Cardiac muscle cell (in vitro differentiated cells and primary cell): ENCODE results near the gene CUX1. TPM values are rescaled to one million over a fixed set of nuclear protein-coding genes. Genes with fewer than 3 reads are reported as not detected.

Source experiments
- DNase-seq, 2 donors: peaks; one replicate each; pipeline versions ENCODE4 v3.0.0 to v3.0.0-alpha.2; 2010 to 2017; ENCODE audit warnings: low read depth in 1 of 2, low spot score in 1 of 2
- H3K27ac ChIP-seq: fragments of 200-600 bp; sonication (generic); 2 replicates; pipeline ENCODE4 v1.5.1; 2016
- H3K27me3 ChIP-seq: fragments of 200-600 bp; sonication (generic); 2 replicates; pipeline ENCODE4 v1.6.0; 2016; ENCODE audit warnings: control low read depth
- H3K36me3 ChIP-seq: fragments of 200-600 bp; sonication (generic); 2 replicates; pipeline ENCODE4 v1.5.1; 2016; ENCODE audit warnings: control low read depth
- H3K4me1 ChIP-seq: fragments of 200-600 bp; sonication (generic); 2 replicates; pipeline ENCODE4 v1.8.1; 2017; ENCODE audit warnings: low read depth, mild to moderate bottlenecking, mixed run types
- H3K4me3 ChIP-seq: fragments of 200-600 bp; sonication (generic); 2 replicates; pipeline ENCODE4 v1.5.1; 2016; ENCODE audit warnings: mild to moderate bottlenecking
- H3K9me3 ChIP-seq: fragments of 200-600 bp; sonication (generic); 2 replicates; pipeline ENCODE4 v1.5.1; 2017; ENCODE audit warnings: low read depth, mild to moderate bottlenecking, control low read depth
- CTCF ChIP-seq: IDR thresholded peaks from 2 replicates; pipeline ENCODE4 v1.5.1; 2012; ENCODE audit warnings: low read depth, mild to moderate bottlenecking, low read length
- polyA plus RNA-seq: library from polyadenylated mRNA; unstranded; fragments of >200 nt; fragmentation: Nextera tagmentation; extraction: Ambion mirVana; gene quantifications from 2 replicates; pipeline ENCODE4 v1.2.1, GENCODE V29; 2016
- total RNA-seq: library from RNA; depleted of rRNA; stranded (reverse); fragments of >200 nt; gene quantifications from 2 replicates; pipeline ENCODE4 v1.2.3, GENCODE V29; 2016

The CUX1 gene
- total and polyA plus RNA-seq, 2 experiments from 2014 or later, result 67.7 to 85.3 TPM

GRCh38 chr7:102054158-102054557, 236.7 kb downstream of the CUX1 start:
- Histone ChIP-seq H3K27ac (no peak overlapping the region), H3K4me3 (no peak overlapping the region), H3K36me3 (no peaks in the 10 kb centered on the region), H3K27me3 (no peaks in the 10 kb centered on the region), H3K4me1 (no peaks in the 10 kb centered on the region), H3K9me3 (peaks cover 4% of the 10 kb centered on the region)
- DNase-seq, result no peak
- TF ChIP-seq CTCF, result no peak

- no peaks in the 10 kb centered on the region for H3K36me3 ChIP-seq
- no peaks in the 10 kb centered on the region for H3K4me1 ChIP-seq
- H3K9me3 ChIP-seq, result peaks cover 4% of the 10 kb centered on the region
- H3K4me3 ChIP-seq, result no peak overlapping the region
- no peaks in the 10 kb centered on the region for H3K27me3 ChIP-seq
- DNase-seq, result no peak
- no peak overlapping the region for H3K27ac ChIP-seq
- TF ChIP-seq CTCF, result no peak
Measured at GRCh38 chr7:102055181-102055976, 238.0 kb downstream of the CUX1 start.

GRCh38 chr7:102059524-102059923, 242.1 kb downstream of the CUX1 start:
- peaks cover under 1% of the 10 kb centered on the region for H3K9me3 ChIP-seq
- TF ChIP-seq CTCF, result no peak
- no peaks in the 10 kb centered on the region for H3K27me3 ChIP-seq
- no peak overlapping the region for H3K27ac ChIP-seq
- DNase-seq, result no peak
- H3K4me3 ChIP-seq, result no peak overlapping the region
- no peaks in the 10 kb centered on the region for H3K36me3 ChIP-seq
- no peaks in the 10 kb centered on the region for H3K4me1 ChIP-seq

GRCh38 chr7:102061354-102061945, 244.0 kb downstream of the CUX1 start:
- no peak overlapping the region for H3K27ac ChIP-seq

GRCh38 chr7:102061981-102062390, 244.6 kb downstream of the CUX1 start:
- TF ChIP-seq CTCF, result no peak
- peak in 1 of 2 donors; percentile 70 for DNase-seq
- Histone ChIP-seq H3K9me3 (no peaks in the 10 kb centered on the region), H3K36me3 (no peaks in the 10 kb centered on the region), H3K4me3 (no peak overlapping the region), H3K27ac (no peak overlapping the region), H3K4me1 (no peaks in the 10 kb centered on the region), H3K27me3 (no peaks in the 10 kb centered on the region)

More at GRCh38 chr7:102061354-102061945, 244.0 kb downstream of the CUX1 start:
- Histone ChIP-seq H3K36me3 (no peaks in the 10 kb centered on the region), H3K4me3 (no peak overlapping the region), H3K4me1 (no peaks in the 10 kb centered on the region), H3K27me3 (no peaks in the 10 kb centered on the region), H3K9me3 (no peaks in the 10 kb centered on the region)
- no peak for TF ChIP-seq CTCF
- DNase-seq, result no peak
